Epithelial cell of prostate (primary cell): ENCODE data around the gene COTL1.
"Not testable (repeated sequence)": the region's sequence is repeated elsewhere in the genome, so short reads cannot be mapped to it uniquely, and the experiment has no call there.

Experiments
- DNase-seq: peaks from one replicate; pipeline ENCODE4 v3.0.0-alpha.2; 2011; ENCODE audit warnings: low read depth, low spot score
- H3K27ac ChIP-seq: fragments of 450-650 bp; 2 replicates; pipeline ENCODE4 v1.5.1; 2017; ENCODE audit warnings: mild to moderate bottlenecking

The COTL1 gene

GRCh38 chr16:84520725-84521496, 97.0 kb downstream of the COTL1 start:
- DNase-seq, result no peak
- peak overlapping the region; percentile 29 for H3K27ac ChIP-seq

GRCh38 chr16:84519855-84520254, 98.0 kb downstream of the COTL1 start:
- no peak for DNase-seq
- no peak overlapping the region for H3K27ac ChIP-seq

GRCh38 chr16:84518804-84519341, 99.0 kb downstream of the COTL1 start:
- H3K27ac ChIP-seq, result no peak overlapping the region
- no peak for DNase-seq

- H3K27ac ChIP-seq, result peak overlapping the region; percentile 35
- not testable (repeated sequence) for DNase-seq
These were observed 99.7 kb downstream of the COTL1 start for GRCh38 chr16:84518220-84518619.

- no peak overlapping the region for H3K27ac ChIP-seq
- DNase-seq, result no peak
These were observed 100.5 kb downstream of the COTL1 start for GRCh38 chr16:84517366-84517765.
